GM08714 (cell line): ENCODE data around the gene TAX1BP1.
"Not testable (repeated sequence)": the region's sequence is repeated elsewhere in the genome, so short reads cannot be mapped to it uniquely, and the experiment has no call there.

Experiments used
- H3K4me3 ChIP-seq: fragments of 200-500 bp; sonication (Bioruptor generic); 2 replicates; pipeline ENCODE4 v1.5.1; 2014; ENCODE audit warnings: mild to moderate bottlenecking, low read length, inconsistent platforms
- ZNF274 ChIP-seq: IDR thresholded peaks from 2 replicates; pipeline ENCODE4 v1.6.1; 2012; ENCODE audit warnings: mild to moderate bottlenecking, low read depth, low read length

The TAX1BP1 gene

GRCh38 chr7:27723085-27723484 is 16.9 kb upstream of the TAX1BP1 start:
- no peak overlapping the region for H3K4me3 ChIP-seq
- TF ChIP-seq ZNF274, result no peak

GRCh38 chr7:27727058-27727457 is 12.9 kb upstream of the TAX1BP1 start:
- no peak for TF ChIP-seq ZNF274
- no peak overlapping the region for H3K4me3 ChIP-seq

- TF ChIP-seq ZNF274, result no peak
- no peak overlapping the region for H3K4me3 ChIP-seq
Measured at GRCh38 chr7:27730112-27730511, 9.8 kb upstream of the TAX1BP1 start.

DNA sequence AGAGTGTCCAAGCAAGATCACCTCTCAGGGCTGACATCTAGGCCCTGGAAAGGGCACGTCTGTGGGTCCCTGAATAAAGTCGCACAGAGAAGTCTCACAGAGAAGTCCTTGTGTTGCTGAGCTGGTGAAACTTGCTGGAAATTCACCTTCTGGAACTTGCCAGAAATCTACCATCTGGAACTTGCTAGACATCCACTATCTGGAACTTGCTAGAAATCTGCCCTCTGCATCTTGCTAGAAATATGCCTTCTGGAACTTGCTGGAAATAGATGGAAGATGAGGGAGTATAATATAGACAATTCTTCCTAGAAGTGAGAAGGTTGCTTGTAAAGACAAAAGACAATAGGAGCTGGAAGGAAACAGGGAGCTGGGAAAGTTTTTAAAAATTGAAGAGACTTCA is 5.4 kb upstream of the TAX1BP1 start:
- H3K4me3 ChIP-seq, result no peak overlapping the region
- no peak for TF ChIP-seq ZNF274

GRCh38 chr7:27735165-27735564 is 4.8 kb upstream of the TAX1BP1 start:
- no peak for TF ChIP-seq ZNF274
- H3K4me3 ChIP-seq, result no peak overlapping the region

DNA sequence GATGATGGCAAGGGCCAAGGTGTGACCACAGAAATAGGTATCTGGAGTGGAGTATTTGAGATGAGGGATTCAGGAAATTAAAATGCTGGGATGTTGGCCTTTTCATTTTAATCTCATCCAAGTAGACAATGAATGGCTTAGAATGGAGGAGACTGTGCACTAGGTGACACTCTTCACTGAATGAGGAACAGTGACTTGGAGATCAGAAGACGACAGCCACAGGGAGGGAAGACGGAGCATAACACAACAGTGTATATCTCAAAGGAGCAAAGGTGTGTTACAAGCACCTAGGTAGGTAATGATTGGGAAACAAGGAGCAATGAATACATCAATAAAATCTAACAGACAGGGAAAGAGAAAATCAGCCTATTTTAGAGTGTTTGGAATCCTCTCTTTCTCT is 4.1 kb upstream of the TAX1BP1 start:
- H3K4me3 ChIP-seq, result no peak overlapping the region
- no peak for TF ChIP-seq ZNF274

- TF ChIP-seq ZNF274, result no peak
- no peak overlapping the region for H3K4me3 ChIP-seq
Measured at GRCh38 chr7:27737178-27737577, 2.8 kb upstream of the TAX1BP1 start.

GRCh38 chr7:27737616-27738015 is 2.3 kb upstream of the TAX1BP1 start:
- H3K4me3 ChIP-seq, result no peak overlapping the region
- TF ChIP-seq ZNF274, result no peak

- no peak for TF ChIP-seq ZNF274
- H3K4me3 ChIP-seq, result peak overlapping the region; percentile 85
Measured at GRCh38 chr7:27739301-27739908, 557 bp upstream of the TAX1BP1 start.

- TF ChIP-seq ZNF274, result no peak
- H3K4me3 ChIP-seq, result peak overlapping the region; percentile 85
Measured at GRCh38 chr7:27740449-27741086, 606 bp downstream of the TAX1BP1 start.

DNA sequence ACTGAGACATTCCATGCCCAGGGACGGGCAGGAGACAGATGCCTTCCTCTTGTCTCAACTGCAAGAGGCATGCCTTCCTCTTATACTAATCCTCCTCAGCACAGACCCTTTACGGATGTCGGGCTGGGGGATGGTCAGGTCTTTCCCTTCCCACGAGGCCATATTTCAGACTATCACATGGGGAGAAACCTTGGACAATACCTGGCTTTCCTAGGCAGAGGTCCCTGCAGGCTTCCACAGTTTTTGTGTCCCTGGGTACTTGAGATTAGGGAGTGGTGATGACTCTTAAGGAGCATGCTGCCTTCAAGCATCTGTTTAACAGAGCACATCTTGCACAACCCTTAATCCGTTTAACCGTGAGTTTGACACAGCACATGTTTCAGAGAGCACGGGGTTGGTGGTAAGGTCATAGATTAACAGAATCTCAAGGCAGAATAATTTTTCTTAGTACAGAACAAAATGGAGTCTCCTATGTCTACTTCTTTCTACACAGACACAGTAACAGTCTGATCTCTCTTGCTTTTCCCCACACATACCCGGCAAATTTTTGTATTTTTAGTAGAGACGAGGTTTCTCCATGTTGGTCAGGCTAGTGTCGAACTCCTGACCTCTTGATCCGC is 2.2 kb downstream of the TAX1BP1 start:
- H3K4me3 ChIP-seq, result not testable (repeated sequence)

- no peak for TF ChIP-seq ZNF274
- no peak overlapping the region for H3K4me3 ChIP-seq
Measured at GRCh38 chr7:27745064-27745583, 5.2 kb downstream of the TAX1BP1 start.

DNA sequence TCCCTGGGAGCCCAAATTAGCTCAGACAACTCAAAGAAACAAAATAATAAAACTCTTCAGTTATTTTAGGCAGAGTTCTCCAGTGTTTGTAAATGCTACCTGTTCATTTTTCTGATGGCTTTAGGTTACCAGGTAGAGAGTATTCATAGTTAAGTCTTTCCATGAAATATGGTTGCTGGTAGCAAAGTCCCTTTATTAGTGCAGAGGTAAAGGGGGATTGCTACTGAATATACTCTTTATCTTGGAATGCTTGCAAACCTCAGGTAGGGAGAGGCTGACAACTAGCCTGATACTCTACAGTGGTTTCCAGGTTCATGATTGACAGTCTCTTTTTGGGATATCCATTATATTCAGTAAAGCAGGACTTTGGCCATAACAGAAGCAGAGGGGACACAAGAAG is 6.5 kb downstream of the TAX1BP1 start:
- no peak for TF ChIP-seq ZNF274
- H3K4me3 ChIP-seq, result no peak overlapping the region

DNA sequence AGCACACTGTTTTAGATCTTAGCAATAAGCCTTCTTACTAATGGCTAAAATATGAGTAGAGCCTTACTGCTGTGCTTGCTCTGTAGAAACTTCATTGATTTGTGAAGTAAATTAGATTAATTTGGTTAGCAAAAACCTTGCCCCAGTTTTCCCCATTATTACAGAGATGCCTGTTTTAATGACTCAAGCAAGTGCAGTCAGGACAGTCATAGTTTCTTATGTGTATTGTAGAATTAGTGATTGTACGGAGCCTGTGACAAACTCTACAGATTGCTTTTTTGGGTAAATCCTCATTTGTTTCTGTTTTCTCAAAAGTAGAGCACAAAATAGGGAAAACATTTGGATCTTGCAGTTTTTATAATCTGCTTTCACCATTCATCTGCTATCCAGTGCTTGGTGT is 7.0 kb downstream of the TAX1BP1 start:
- TF ChIP-seq ZNF274, result no peak
- no peak overlapping the region for H3K4me3 ChIP-seq
